Spleen (tissue), 11 donors: ENCODE measurements around the gene GUK1. TPM values are rescaled to one million over a fixed set of nuclear protein-coding genes. Genes with fewer than 3 reads are reported as not detected.
A peak's percentile ranks its signal among the peaks of the same experiment; 100 is the strongest.

Experiments used
- DNase-seq: peaks from one replicate; pipeline ENCODE4 v3.0.0-alpha.2; 2020
- H3K27ac ChIP-seq, 8 donors: fragments of 200-600 bp; sonication (generic) in 7 of 8; 1 replicate in 4 of 8; 2 replicates in 4 of 8; pipeline versions ENCODE4 v1.5.0 to v1.8.0; 2016 to 2021; ENCODE audit warnings: inconsistent platforms in 4 of 8, mild to moderate bottlenecking in 4 of 8, moderate library complexity in 1 of 8
- H3K27me3 ChIP-seq, 7 donors: fragments of 200-600 bp; sonication (generic) in 6 of 7; replicated peaks in 1 of 7; 1 replicate in 4 of 7; 2 replicates in 3 of 7; pipeline versions ENCODE4 v1.5.0 to v1.8.0; 2016 to 2021; ENCODE audit warnings: inconsistent platforms in 3 of 7, mild to moderate bottlenecking in 1 of 7
- H3K36me3 ChIP-seq, 6 donors: fragments of 200-600 bp; sonication (generic) in 5 of 6; 1 replicate in 4 of 6; 2 replicates in 2 of 6; pipeline versions ENCODE4 v1.5.0 to v1.8.0; 2016 to 2021; ENCODE audit warnings: inconsistent platforms in 2 of 6
- H3K4me1 ChIP-seq, 6 donors: fragments of 200-600 bp; sonication (generic) in 5 of 6; 1 replicate in 3 of 6; 2 replicates in 3 of 6; pipeline versions ENCODE4 v1.5.0 to v1.8.0; 2016 to 2021; ENCODE audit warnings: inconsistent platforms in 3 of 6
- H3K4me3 ChIP-seq, 8 donors: fragments of 200-600 bp; sonication (generic) in 7 of 8; 1 replicate in 4 of 8; 2 replicates in 4 of 8; pipeline versions ENCODE4 v1.5.0 to v1.8.0; 2016 to 2021; ENCODE audit warnings: inconsistent platforms in 4 of 8, mild to moderate bottlenecking in 4 of 8, moderate library complexity in 2 of 8
- H3K9me3 ChIP-seq, 8 donors: fragments of 200-600 bp; sonication (generic) in 7 of 8; 1 replicate in 4 of 8; 2 replicates in 4 of 8; pipeline versions ENCODE4 v1.5.0 to v1.8.0; 2016 to 2021; ENCODE audit warnings: inconsistent platforms in 4 of 8
- POLR2A ChIP-seq, 3 donors: fragments of 450-650 bp; IDR thresholded peaks; one replicate each; pipeline ENCODE4 v1.5.1; 2017; ENCODE audit warnings: antibody characterized with exemption in 3 of 3, mild to moderate bottlenecking in 1 of 3
- POLR2AphosphoS5 ChIP-seq, 3 donors: sonication (generic); formaldehyde crosslinking; IDR thresholded peaks; one replicate each; pipeline ENCODE4 v1.5.1; 2017; ENCODE audit warnings: antibody characterized with exemption in 3 of 3
- WGBS, 5 donors: extraction: QIAGEN DNeasy Blood & Tissue Kit in 3 of 5; methylation state at CpG; one replicate each; pipeline versions ENCODE4 v1.1.5 to v1.1.7; 2013 to 2018; 5-methylcytosine and 5-hydroxymethylcytosine counted together
- intact Hi-C: fragments of 100-400 bp; cut with DNase I; formaldehyde crosslinking; loops from one replicate; pipeline ENCODE4 v1.15.0; 2023; ENCODE audit warnings: low total_unique reads
- polyA plus RNA-seq, 3 donors: library from polyadenylated mRNA; stranded (reverse); fragments of 200-250 nt; gene quantifications; one replicate each; pipeline ENCODE4 v1.2.1, GENCODE V29; 2013
- total RNA-seq, 7 donors: library from RNA; depleted of rRNA in 3 of 7; stranded (reverse); fragments of >200 nt in 3 of 7; fragmentation: NEBNext Ultra II Directional in 4 of 7; extraction: Animal tissue kit (Norgen Biotek cat#: 25700) in 4 of 7; gene quantifications; one replicate each; pipeline versions ENCODE4 v1.1.0 to v1.2.1, GENCODE V29; 2016 to 2021
- TF ChIP-seq, protein P1 (sequence below), 11 experiments: fragments of 200-600 bp in 7 of 11; fragments of 450-650 bp in 4 of 11; sonication (generic) in 4 of 11; IDR thresholded peaks in 8 of 11; conservative IDR thresholded peaks in 3 of 11; 1 replicate in 7 of 11; 2 replicates in 4 of 11; pipeline versions ENCODE4 v1.4.0 to v1.8.0; 2016 to 2021; ENCODE audit warnings: antibody characterized with exemption in 11 of 11, inconsistent platforms in 4 of 11, mild to moderate bottlenecking in 1 of 11
- donor health status: healthy with polysubstance abuse.
- donor health status: DM: no; HTN: no; CAD: no; lungs with moderate emphysema.
- donor health status: DM: no; HTN: no; CAD: no.
- donor health status: Bipolar disorder and iron deficiency.
- donor health status: healthy.
- donor health status: DM: no; HTN: no; CAD: no.
- donor health status: DM: yes; HTN: yes; CAD: no.

The GUK1 gene
- total and polyA plus RNA-seq, 10 donors: 167 to 499 (median 199) TPM

DNA sequence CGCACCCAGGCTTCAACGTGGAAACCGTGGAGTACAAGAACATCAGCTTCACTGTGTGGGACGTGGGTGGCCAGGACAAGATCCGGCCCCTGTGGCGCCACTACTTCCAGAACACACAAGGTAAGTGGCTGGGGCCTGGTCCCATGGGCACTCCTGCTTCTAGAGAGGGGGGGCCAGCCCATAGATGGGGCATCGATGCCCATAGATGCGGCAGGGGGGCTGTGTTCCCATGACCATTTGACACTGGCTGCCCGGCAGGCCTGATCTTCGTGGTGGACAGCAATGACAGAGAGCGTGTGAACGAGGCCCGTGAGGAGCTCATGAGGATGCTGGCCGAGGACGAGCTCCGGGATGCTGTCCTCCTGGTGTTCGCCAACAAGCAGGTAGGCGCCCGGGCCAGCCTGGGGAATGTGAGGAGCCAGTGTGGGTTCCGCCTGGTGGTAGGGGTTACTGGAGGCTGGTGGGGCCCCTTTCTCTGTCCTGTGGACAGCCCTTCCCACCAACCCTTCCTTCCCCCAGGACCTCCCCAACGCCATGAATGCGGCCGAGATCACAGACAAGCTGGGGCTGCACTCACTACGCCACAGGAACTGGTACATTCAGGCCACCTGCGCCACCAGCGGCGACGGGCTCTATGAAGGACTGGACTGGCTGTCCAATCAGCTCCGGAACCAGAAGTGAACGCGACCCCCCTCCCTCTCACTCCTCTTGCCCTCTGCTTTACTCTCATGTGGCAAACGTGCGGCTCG lies 42.6 kb upstream of the GUK1 start:
- 87 to 92% (median 89%) methylated on average over 27 to 34 of the region's 34 CpGs for WGBS, 5 donors

DNA sequence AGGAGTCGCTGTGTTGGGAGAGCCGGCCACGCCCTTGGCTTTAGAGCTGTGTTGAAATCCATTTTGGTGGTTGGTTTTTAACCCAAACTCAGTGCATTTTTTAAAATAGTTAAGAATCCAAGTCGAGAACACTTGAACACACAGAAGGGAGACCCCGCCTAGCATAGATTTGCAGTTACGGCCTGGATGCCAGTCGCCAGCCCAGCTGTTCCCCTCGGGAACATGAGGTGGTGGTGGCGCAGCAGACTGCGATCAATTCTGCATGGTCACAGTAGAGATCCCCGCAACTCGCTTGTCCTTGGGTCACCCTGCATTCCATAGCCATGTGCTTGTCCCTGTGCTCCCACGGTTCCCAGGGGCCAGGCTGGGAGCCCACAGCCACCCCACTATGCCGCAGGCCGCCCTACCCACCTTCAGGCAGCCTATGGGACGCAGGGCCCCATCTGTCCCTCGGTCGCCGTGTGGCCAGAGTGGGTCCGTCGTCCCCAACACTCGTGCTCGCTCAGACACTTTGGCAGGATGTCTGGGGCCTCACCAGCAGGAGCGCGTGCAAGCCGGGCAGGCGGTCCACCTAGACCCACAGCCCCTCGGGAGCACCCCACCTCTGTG lies 41.7 kb upstream of the GUK1 start:
- Histone ChIP-seq H3K4me3 (no peak overlapping the region), H3K4me1 (peaks cover 12 to 89% (median 55%) of the 10 kb centered on the region in 6 donors), H3K9me3 (peaks cover 0 to 18% (median 15%) of the 10 kb centered on the region in 8 donors), H3K36me3 (peaks cover 0 to 78% (median 46%) of the 10 kb centered on the region in 6 donors), H3K27ac (no peak overlapping the region), H3K27me3 (no peaks in the 10 kb centered on the region)
- peak; percentile 71 for DNase-seq
- TF ChIP-seq POLR2A (IDR thresholded peaks at IDR 0.05): no peak
- TF ChIP-seq, protein P1, sequence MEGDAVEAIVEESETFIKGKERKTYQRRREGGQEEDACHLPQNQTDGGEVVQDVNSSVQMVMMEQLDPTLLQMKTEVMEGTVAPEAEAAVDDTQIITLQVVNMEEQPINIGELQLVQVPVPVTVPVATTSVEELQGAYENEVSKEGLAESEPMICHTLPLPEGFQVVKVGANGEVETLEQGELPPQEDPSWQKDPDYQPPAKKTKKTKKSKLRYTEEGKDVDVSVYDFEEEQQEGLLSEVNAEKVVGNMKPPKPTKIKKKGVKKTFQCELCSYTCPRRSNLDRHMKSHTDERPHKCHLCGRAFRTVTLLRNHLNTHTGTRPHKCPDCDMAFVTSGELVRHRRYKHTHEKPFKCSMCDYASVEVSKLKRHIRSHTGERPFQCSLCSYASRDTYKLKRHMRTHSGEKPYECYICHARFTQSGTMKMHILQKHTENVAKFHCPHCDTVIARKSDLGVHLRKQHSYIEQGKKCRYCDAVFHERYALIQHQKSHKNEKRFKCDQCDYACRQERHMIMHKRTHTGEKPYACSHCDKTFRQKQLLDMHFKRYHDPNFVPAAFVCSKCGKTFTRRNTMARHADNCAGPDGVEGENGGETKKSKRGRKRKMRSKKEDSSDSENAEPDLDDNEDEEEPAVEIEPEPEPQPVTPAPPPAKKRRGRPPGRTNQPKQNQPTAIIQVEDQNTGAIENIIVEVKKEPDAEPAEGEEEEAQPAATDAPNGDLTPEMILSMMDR (IDR thresholded peaks at IDR 0.05 in 8 of 11, conservative IDR thresholded peaks at IDR 0.05 in 3 of 11): no peak
- peak; percentile 54 to 79 (median 57) for TF ChIP-seq POLR2AphosphoS5 (IDR thresholded peaks at IDR 0.05)
- intact Hi-C loops: no loop called here
- WGBS, 5 donors: 90 to 93% (median 92%) methylated on average over 19 to 28 of the region's 28 CpGs

More for the DNA sequence above, 42.6 kb upstream of the GUK1 start:
- DNase-seq: peak; percentile 75
- TF ChIP-seq POLR2AphosphoS5 (IDR thresholded peaks at IDR 0.05) (peak; percentile 23 to 72 (median 55)), POLR2A (IDR thresholded peaks at IDR 0.05) (no peak)
- TF ChIP-seq, protein P1 (IDR thresholded peaks at IDR 0.05 in 8 of 11, conservative IDR thresholded peaks at IDR 0.05 in 3 of 11): no peak
- Histone ChIP-seq H3K4me3 (no peak overlapping the region), H3K9me3 (peaks cover 0 to 18% (median 15%) of the 10 kb centered on the region in 8 donors), H3K36me3 (peaks cover 0 to 87% (median 46%) of the 10 kb centered on the region in 6 donors), H3K27me3 (no peaks in the 10 kb centered on the region), H3K27ac (no peak overlapping the region), H3K4me1 (peaks cover 12 to 96% (median 61%) of the 10 kb centered on the region in 6 donors)
- intact Hi-C loops: no loop called here

DNA sequence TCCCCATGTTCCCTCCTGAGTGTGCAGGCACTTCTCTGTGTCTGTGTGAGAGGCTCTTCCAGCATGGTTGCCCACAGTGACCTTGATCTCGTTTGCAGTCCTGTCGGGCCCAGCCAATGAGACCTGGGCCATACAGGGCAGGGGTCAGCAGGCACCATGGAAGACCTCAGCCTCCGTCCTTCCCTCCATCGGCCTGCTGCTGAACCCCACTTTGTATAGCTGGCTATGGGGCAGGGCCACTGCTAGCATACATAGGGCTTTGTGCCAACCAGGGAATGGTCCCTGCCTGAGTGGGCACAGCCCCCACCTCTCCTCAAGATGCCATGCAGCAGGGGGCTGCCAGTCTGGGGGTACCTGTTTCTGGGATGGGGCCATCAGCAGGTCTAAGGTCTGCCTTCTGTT lies 40.7 kb upstream of the GUK1 start:
- 53 to 87% (median 82%) methylated on average over 2 to 4 of the region's 4 CpGs for WGBS, 5 donors
- Histone ChIP-seq H3K9me3 (peaks cover 0 to 10% (median 10%) of the 10 kb centered on the region in 8 donors), H3K36me3 (peaks cover 0 to 69% (median 46%) of the 10 kb centered on the region in 6 donors), H3K27me3 (no peaks in the 10 kb centered on the region), H3K4me1 (peaks cover 19 to 90% (median 59%) of the 10 kb centered on the region in 6 donors), H3K27ac (no peak overlapping the region), H3K4me3 (no peak overlapping the region)
- TF ChIP-seq POLR2AphosphoS5 (IDR thresholded peaks at IDR 0.05): peak; percentile 31 to 60 (median 45)
- TF ChIP-seq, protein P1 (IDR thresholded peaks at IDR 0.05 in 8 of 11, conservative IDR thresholded peaks at IDR 0.05 in 3 of 11): no peak
- peak; percentile 69 for DNase-seq
- intact Hi-C loops: no loop called here
